Cardiac septum (tissue), 1 donor: ENCODE results near the gene GAB2. TPM values are rescaled to one million over a fixed set of nuclear protein-coding genes. Genes with fewer than 3 reads are reported as not detected.
A peak's percentile ranks its signal among the peaks of the same experiment; 100 is the strongest.

Experiments used
- DNase-seq: peaks from one replicate; pipeline ENCODE4 v3.0.0-alpha.2; 2020; ENCODE audit warnings: low spot score
- intact Hi-C: fragments of 100-400 bp; cut with DNase I; formaldehyde crosslinking; loops from one replicate; pipeline ENCODE4 v1.14.0; 2022
- total RNA-seq: library from RNA; stranded (reverse); fragmentation: NEBNext Ultra II Directional; extraction: Animal tissue kit (Norgen Biotek cat#: 25700); gene quantifications from one replicate; pipeline ENCODE4 v1.2.1, GENCODE V29; 2021
- donor health status: DM: no; HTN: no; CAD: no.

GAB2 gene
- total RNA-seq, 1 donor from 2014 or later, result 42.9 TPM

GRCh38 chr11:78330361-78330760 lies 87.3 kb downstream of the GAB2 start:
- intact Hi-C loops, result no loop called here
- DNase-seq, result no peak

DNA sequence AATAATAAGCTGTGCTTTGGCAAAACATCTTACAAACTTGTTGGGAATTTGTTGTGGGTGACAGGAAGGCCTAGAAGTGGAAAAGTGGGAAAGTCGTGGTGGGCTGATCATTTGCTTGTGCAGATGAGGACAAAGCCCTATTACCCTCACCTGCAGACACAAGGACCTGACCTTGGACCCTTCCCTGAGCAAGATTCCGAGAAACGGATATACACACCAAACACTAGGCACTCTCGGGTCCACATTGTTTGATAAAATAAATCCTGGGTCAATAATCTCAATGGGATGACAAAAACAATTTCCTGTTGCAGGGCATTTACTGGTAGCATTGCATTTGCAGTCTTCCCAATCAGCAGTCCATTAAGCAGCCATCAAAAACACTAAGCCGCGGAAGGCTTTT lies 89.7 kb downstream of the GAB2 start:
- DNase-seq, result no peak
- intact Hi-C loops, result no loop called here

- intact Hi-C loops, result no loop called here
Measured at GRCh38 chr11:78325274-78325781, 92.3 kb downstream of the GAB2 start.

DNA sequence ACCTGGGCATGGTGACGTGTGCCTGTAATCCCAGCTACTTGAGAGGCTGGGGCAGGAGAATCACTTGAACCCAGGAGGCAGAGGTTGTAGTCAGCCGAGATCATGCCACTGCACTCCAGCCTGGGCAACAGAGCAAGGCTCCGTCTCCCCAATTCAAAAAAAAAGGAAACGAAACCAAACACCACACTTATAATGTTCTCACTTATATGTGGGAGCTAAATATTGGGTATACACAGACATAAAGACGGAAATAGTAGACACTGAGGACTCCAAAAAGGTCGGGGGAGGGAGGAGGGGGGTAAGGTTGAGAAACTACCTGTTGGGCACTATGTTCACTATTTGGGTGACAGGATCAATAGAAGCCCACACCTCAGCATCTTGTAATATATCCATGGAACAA lies 94.3 kb downstream of the GAB2 start:
- intact Hi-C loops, result no loop called here
- no peak for DNase-seq

More at GRCh38 chr11:78325274-78325781, 92.3 kb downstream of the GAB2 start:
- DNase-seq, result no peak

- intact Hi-C loops, result loop anchor here (5.0 kb wide), 1 partner anchor 47 kb away; no protein-coding TSS in a partner anchor
- DNase-seq, result no peak
Measured at GRCh38 chr11:78319453-78319955, 98.1 kb downstream of the GAB2 start.

DNA sequence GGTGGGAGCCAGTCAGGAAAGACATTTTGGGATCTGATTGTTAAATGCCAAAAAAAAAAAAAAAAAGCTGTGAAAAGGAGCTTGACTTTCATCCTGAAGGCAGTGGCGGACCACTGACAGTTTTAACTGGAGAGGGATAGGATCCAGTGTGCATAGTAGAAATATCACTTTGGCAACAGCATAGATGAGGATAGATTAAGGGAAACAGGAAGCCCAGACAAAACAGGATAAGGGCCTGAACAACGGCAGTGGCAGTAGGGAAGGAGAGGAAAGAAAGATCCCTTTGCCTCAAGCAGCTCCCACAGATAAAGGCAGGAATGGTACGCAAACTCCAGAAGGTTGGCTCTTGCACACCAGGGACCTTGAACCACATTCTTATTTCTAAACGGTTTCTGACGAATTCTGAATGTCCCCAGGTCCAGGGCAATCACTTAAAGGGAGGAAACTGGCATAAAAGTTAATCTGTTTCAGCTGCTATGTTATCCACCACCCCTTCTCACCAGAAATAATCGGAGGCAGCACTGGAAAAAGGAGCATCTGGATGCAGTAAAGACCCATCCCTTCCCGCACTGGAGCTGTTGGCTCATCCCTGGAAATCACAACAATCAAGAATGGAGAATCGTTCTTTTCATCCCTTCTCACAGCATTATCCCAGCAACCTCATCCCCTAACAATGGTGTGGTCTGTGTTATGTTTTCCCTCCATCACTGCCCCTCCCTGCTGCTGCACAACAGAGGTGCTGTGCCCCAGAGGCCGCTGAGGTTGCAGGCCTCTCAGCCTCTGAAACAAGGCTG lies 99.1 kb downstream of the GAB2 start:
- DNase-seq, result no peak
- intact Hi-C loops, result loop anchor here (5.0 kb wide), 1 partner anchor 46 kb away; no protein-coding TSS in a partner anchor

- intact Hi-C loops, result loop anchor here (5.0 kb wide), 1 partner anchor 43 kb away; no protein-coding TSS in a partner anchor
Measured at GRCh38 chr11:78315724-78316123, 101.9 kb downstream of the GAB2 start.

GRCh38 chr11:78314762-78315161 lies 102.9 kb downstream of the GAB2 start:
- intact Hi-C loops, result loop anchor here (5.0 kb wide), 3 partner anchors 42 to 103 kb away; partner anchors contain the start of gene GAB2
- no peak for DNase-seq

More at GRCh38 chr11:78315724-78316123, 101.9 kb downstream of the GAB2 start:
- no peak for DNase-seq

- intact Hi-C loops, result loop anchor here (5.0 kb wide), 2 partner anchors 82 to 103 kb away; partner anchors contain the start of gene GAB2
- no peak for DNase-seq
Measured at GRCh38 chr11:78313898-78314297, 103.7 kb downstream of the GAB2 start.

DNA sequence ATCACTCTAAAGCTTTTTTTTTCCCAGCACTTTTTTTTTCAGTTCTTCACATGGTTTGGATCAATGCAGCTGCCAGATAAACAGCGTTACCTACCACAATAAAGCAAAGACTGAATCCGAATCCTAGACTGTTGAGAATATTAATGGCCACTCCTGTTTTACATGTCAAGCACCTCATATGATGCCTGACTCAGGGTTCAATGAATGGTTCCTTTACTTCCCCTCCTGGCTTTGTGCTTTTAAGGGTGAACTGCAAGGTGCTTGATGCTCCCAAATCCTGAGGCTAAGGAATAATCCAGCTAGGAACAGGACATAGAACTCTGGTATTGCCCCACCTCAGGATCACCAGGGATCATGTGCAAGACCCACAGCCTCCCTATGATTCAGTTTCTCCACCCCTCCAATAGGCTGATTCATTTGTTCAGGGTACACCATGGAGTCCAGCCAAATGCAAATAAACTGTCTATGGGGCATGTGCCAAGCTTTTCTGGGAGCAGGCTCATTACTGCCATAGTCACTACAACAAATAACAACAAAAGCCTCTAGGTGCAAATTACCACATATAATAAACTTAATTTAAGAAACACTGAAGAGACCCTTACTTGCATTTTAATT lies 104.3 kb downstream of the GAB2 start:
- intact Hi-C loops, result loop anchor here (5.0 kb wide), 2 partner anchors 81 to 104 kb away; partner anchors contain the start of gene GAB2
- DNase-seq, result no peak

GRCh38 chr11:78312712-78313111 lies 104.9 kb downstream of the GAB2 start:
- intact Hi-C loops, result loop anchor here (5.0 kb wide), 2 partner anchors 80 to 105 kb away; partner anchors contain the start of gene GAB2
- no peak for DNase-seq

GRCh38 chr11:78311702-78312371 lies 105.8 kb downstream of the GAB2 start:
- DNase-seq, result no peak
- intact Hi-C loops, result loop anchor here (5.0 kb wide), 2 partner anchors 80 to 105 kb away; partner anchors contain the start of gene GAB2

DNA sequence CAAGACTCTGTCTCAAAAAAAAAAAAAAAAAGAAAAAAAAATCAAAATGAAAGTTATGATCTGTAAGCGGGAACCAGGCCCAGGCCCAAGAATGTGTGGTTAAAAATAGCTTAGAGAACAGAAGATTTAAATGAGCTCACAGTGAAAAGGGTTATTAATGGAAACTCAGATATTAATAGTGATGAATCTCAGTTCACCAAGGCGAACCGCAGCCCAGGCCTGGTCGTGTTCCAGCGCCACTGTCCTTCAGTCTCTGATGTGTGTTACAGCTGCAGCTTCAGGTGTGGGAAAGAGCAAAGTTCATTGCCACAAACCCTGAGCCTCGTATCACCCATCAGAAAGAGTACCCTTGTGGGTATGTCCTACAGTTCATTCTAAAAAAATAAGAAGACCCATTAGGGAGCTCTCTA lies 107.1 kb downstream of the GAB2 start:
- DNase-seq, result peak; percentile 87
- intact Hi-C loops, result loop anchor here (5.0 kb wide), 2 partner anchors 78 to 107 kb away; partner anchors contain the start of gene GAB2

GRCh38 chr11:78304201-78304600 lies 113.4 kb downstream of the GAB2 start:
- DNase-seq, result no peak
- intact Hi-C loops, result no loop called here

DNA sequence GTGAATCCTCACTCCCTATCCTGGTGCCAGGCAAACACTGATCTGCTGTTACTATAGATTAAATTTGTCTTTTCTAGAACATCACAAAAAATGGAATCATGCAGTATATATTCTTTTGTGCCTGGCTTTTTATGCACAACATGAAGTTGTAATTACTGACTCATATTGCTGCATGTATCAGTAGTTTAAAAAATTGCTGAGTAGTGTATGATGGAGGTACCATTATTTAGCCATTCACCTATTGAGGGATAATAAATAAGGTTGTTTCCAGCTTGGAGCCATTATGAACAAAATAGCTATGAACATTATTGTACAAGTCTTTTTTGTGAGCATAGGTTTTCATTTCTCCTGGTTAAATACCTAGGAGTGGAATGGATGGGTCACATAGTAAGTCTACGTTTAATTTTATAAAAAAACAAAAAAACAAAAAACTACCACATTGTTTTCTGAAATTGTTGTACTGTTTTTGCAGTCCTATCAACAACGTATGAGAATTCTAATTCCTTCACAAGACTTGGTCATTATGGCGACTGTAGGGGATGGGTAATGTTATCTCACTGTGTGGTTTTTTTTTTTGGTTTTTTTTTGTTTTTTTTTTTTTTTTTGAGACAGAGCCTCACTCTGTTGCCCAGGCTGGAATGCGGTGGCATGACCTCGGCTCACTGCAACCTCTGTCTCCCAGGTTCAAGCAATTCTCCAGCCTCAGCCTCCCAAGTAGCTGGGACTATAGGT lies 117.3 kb downstream of the GAB2 start:
- intact Hi-C loops, result no loop called here
- no peak for DNase-seq

DNA sequence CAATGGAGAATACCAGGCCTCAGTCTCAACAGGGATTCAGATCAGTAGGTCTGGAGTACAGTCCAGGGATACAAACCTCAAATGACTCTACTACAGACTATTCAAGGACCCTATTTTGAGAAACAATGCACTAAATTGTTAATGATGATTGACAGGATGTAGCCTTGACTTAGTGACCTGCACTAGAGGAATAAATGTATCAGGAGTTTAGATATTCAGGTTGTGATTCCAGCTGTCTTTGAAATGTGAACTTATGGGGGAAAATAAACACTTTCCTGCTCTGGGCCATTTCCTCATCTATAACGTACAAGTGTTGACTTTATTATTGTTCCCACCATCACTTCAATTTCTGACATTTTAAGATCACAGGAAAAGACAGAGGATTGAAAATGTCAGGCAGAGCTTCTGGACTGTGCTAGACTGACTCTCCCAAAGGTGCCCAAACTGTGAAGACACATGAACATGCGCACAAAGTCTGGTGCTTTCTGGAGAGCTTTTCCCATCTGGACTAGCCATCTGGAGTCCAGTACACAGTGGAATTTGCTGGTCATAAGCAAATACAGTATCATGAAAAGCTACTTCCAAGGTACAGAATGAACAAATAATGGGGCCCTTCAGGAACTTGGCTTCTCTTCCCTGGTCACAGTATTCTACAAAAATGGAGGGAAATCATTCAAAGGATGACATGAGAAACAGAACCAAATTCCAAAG lies 118.5 kb downstream of the GAB2 start:
- DNase-seq, result no peak
- intact Hi-C loops, result no loop called here

GRCh38 chr11:78298291-78298771 lies 119.3 kb downstream of the GAB2 start:
- no peak for DNase-seq
- intact Hi-C loops, result no loop called here
